Neural cell (in vitro differentiated cells): Measurements from ENCODE around the gene UCK2. TPM values are rescaled to one million over a fixed set of nuclear protein-coding genes. Genes with fewer than 3 reads are reported as not detected.

Experiments
- H2AFZ ChIP-seq: fragments of 200-600, 300-800 bp; sonication (generic), shearing (Covaris generic); 2 replicates; pipeline ENCODE4 v1.6.0; 2014; ENCODE audit warnings: low read depth, mild to moderate bottlenecking, antibody characterized with exemption, low read length, moderate library complexity
- H3F3A ChIP-seq: fragments of 200-600 bp; shearing (Covaris generic); 2 replicates; pipeline ENCODE4 v1.6.1; 2016; ENCODE audit warnings: mild to moderate bottlenecking, moderate library complexity, mixed read lengths, antibody characterized with exemption, low read length; ENCODE audit not compliant: insufficient read depth, poor library complexity, severe bottlenecking
- H3K27ac ChIP-seq: fragments of 200-600, 300-800 bp; sonication (generic), shearing (Covaris generic); 2 replicates; pipeline ENCODE4 v1.5.1; 2014; ENCODE audit warnings: mild to moderate bottlenecking, low read length, moderate library complexity
- H3K27me3 ChIP-seq: fragments of 300-800, 200-600 bp; sonication (generic), shearing (Covaris generic); 2 replicates; pipeline ENCODE4 v1.6.0; 2014; ENCODE audit warnings: mild to moderate bottlenecking, low read depth, low read length, moderate library complexity; ENCODE audit not compliant: insufficient read depth
- H3K36me3 ChIP-seq: fragments of 300-800, 200-600 bp; sonication (generic), shearing (Covaris generic); 2 replicates; pipeline ENCODE4 v1.5.1; 2014; ENCODE audit warnings: mild to moderate bottlenecking, antibody characterized with exemption, low read length, moderate library complexity; ENCODE audit not compliant: insufficient read depth
- H3K4me2 ChIP-seq: fragments of 300-800, 200-600 bp; sonication (generic), shearing (Covaris generic); 2 replicates; pipeline ENCODE4 v1.6.0; 2014; ENCODE audit warnings: mild to moderate bottlenecking, low read length
- H3K4me3 ChIP-seq: fragments of 300-800, 200-600 bp; sonication (generic), shearing (Covaris generic); 2 replicates; pipeline ENCODE4 v1.5.1; 2014; ENCODE audit warnings: mild to moderate bottlenecking, low read length, moderate library complexity
- H3K79me2 ChIP-seq: fragments of 200-600 bp; shearing (Covaris generic); replicated peaks from 2 replicates; pipeline ENCODE4 v1.6.0; 2014; ENCODE audit warnings: mild to moderate bottlenecking, low read length, moderate library complexity; ENCODE audit not compliant: insufficient read depth
- H3K9ac ChIP-seq: fragments of 300-800, 200-600 bp; sonication (generic), shearing (Covaris generic); 2 replicates; pipeline ENCODE4 v1.6.1; 2016; ENCODE audit warnings: mild to moderate bottlenecking, low read length, mixed read lengths
- H3K9me2 ChIP-seq: fragments of 200-600 bp; shearing (Covaris generic); 2 replicates; pipeline ENCODE4 v1.6.1; 2016; ENCODE audit warnings: mild to moderate bottlenecking, low read length, mixed read lengths; ENCODE audit not compliant: insufficient read depth
- H3K9me3 ChIP-seq: fragments of 200-600, 300-800 bp; sonication (generic), shearing (Covaris generic); 2 replicates; pipeline ENCODE4 v1.6.1; 2016; ENCODE audit warnings: mild to moderate bottlenecking, mixed run types, low read length, moderate library complexity, mixed read lengths
- H4K20me1 ChIP-seq: fragments of 200-600 bp; shearing (Covaris generic); 2 replicates; pipeline ENCODE4 v1.6.1; 2016; ENCODE audit warnings: mild to moderate bottlenecking, mixed run types; ENCODE audit not compliant: insufficient read depth
- CTCF ChIP-seq: fragments of 450-650 bp; IDR thresholded peaks from 2 replicates; pipeline ENCODE4 v1.5.1; 2014; ENCODE audit warnings: antibody characterized with exemption, mild to moderate bottlenecking, moderate library complexity; ENCODE audit not compliant: poor library complexity, severe bottlenecking
- EP300 ChIP-seq: fragments of 450-650 bp; conservative IDR thresholded peaks from 2 replicates; pipeline ENCODE4 v1.6.1; 2014; ENCODE audit warnings: antibody characterized with exemption, mild to moderate bottlenecking, moderate library complexity; ENCODE audit not compliant: poor library complexity, severe bottlenecking
- EZH2 ChIP-seq: fragments of 200-600, 300-800 bp; shearing (Covaris generic), sonication (generic); IDR thresholded peaks from 2 replicates; pipeline ENCODE4 v1.6.1; 2014; ENCODE audit warnings: antibody characterized with exemption, low read length, borderline replicate concordance, mild to moderate bottlenecking; ENCODE audit not compliant: insufficient read depth, poor library complexity, severe bottlenecking
- MXI1 ChIP-seq: fragments of 450-650 bp; conservative IDR thresholded peaks from 2 replicates; pipeline ENCODE4 v1.6.1; 2014; ENCODE audit warnings: antibody characterized with exemption, mild to moderate bottlenecking; ENCODE audit not compliant: poor library complexity, severe bottlenecking
- POLR2AphosphoS5 ChIP-seq: IDR thresholded peaks from 2 replicates; pipeline ENCODE4 v1.6.1; 2012
- RAD21 ChIP-seq: fragments of 450-650 bp; conservative IDR thresholded peaks from 2 replicates; pipeline ENCODE4 v1.6.1; 2014; ENCODE audit warnings: antibody characterized with exemption, mild to moderate bottlenecking, moderate library complexity
- REST ChIP-seq: IDR thresholded peaks from 2 replicates; pipeline ENCODE4 v1.6.1; 2012; ENCODE audit warnings: borderline replicate concordance
- SMC3 ChIP-seq: fragments of 450-650 bp; conservative IDR thresholded peaks from 2 replicates; pipeline ENCODE4 v1.6.1; 2014; ENCODE audit warnings: antibody characterized with exemption, mild to moderate bottlenecking, moderate library complexity; ENCODE audit not compliant: poor library complexity
- TAF1 ChIP-seq: IDR thresholded peaks from 2 replicates; pipeline ENCODE4 v1.6.1; 2012; ENCODE audit warnings: low read depth
- polyA plus RNA-seq: library from polyadenylated mRNA; depleted of rRNA; stranded (reverse); fragments of >200 nt; gene quantifications from 2 replicates; pipeline ENCODE4 v1.2.3, GENCODE V29; 2014

UCK2 gene
- polyA plus RNA-seq, 1 donor from 2014 or later: 36.0 TPM

GRCh38 chr1:165933446-165934170, 106.2 kb downstream of the UCK2 start:
- H3K9ac ChIP-seq: no peak overlapping the region
- no peaks in the 10 kb centered on the region for H3K9me2 ChIP-seq
- no peak overlapping the region for H3K4me2 ChIP-seq
- H3K4me3 ChIP-seq: no peak overlapping the region
- H4K20me1 ChIP-seq: no peaks in the 10 kb centered on the region
- H3K9me3 ChIP-seq: no peaks in the 10 kb centered on the region
- no peak overlapping the region for H2AFZ ChIP-seq
- H3K79me2 ChIP-seq: no peaks in the 10 kb centered on the region
- H3K27ac ChIP-seq: no peak overlapping the region
- no peaks in the 10 kb centered on the region for H3F3A ChIP-seq
- H3K36me3 ChIP-seq: no peaks in the 10 kb centered on the region
- H3K27me3 ChIP-seq: no peaks in the 10 kb centered on the region
- TF ChIP-seq RAD21 (no peak), TAF1 (no peak), EP300 (no peak), REST (no peak), POLR2AphosphoS5 (no peak), SMC3 (no peak), EZH2 (no peak), CTCF (no peak), MXI1 (no peak)

GRCh38 chr1:165936542-165936941, 109.1 kb downstream of the UCK2 start:
- no peaks in the 10 kb centered on the region for H3K9me2 ChIP-seq
- no peaks in the 10 kb centered on the region for H3F3A ChIP-seq
- H3K79me2 ChIP-seq: no peaks in the 10 kb centered on the region
- no peaks in the 10 kb centered on the region for H4K20me1 ChIP-seq
- no peak overlapping the region for H3K4me3 ChIP-seq
- no peak overlapping the region for H3K27ac ChIP-seq
- H3K9ac ChIP-seq: no peak overlapping the region
- no peak overlapping the region for H3K4me2 ChIP-seq
- TF ChIP-seq SMC3: no peak
- no peak for TF ChIP-seq EZH2
- TF ChIP-seq CTCF: no peak
- no peak for TF ChIP-seq TAF1
- TF ChIP-seq POLR2AphosphoS5: no peak
- no peak for TF ChIP-seq MXI1
- no peak for TF ChIP-seq EP300
- TF ChIP-seq REST: no peak
- no peak for TF ChIP-seq RAD21
- no peaks in the 10 kb centered on the region for H3K9me3 ChIP-seq
- no peaks in the 10 kb centered on the region for H3K27me3 ChIP-seq
- no peaks in the 10 kb centered on the region for H3K36me3 ChIP-seq
- no peak overlapping the region for H2AFZ ChIP-seq
